GM18499 (cell line): ENCODE data around the gene DUS4L.

ENCODE experiments used
- ATAC-seq: cut with Tn5 transposase; IDR thresholded peaks from one replicate; pipeline ENCODE4 v1.9.1; 2021; ENCODE audit warnings: moderate number of reproducible peaks; ENCODE audit not compliant: insufficient read depth, unreplicated experiment

The DUS4L gene

GRCh38 chr7:107613439-107613838 is 49.7 kb downstream of the DUS4L start:
- no peak for ATAC-seq

DNA sequence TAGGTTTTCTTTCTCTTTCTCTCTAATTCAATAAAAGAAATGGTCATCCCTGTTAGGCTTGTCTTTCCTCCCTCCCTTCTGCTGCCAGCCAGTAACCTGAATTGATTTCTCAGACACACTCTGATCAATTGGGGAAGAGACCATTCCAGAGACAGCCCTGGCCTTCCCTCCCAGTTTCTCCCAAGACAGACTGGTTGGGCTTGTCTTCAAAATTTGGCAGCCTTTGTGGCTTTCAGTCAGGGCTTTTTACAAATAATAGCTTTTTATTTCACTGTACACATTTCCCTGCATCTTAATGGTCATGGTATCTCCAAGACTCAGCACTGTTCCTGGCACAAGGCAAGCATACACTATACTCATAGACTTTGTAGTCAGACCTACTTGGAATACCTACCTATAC is 50.2 kb downstream of the DUS4L start:
- no peak for ATAC-seq

GRCh38 chr7:107614425-107614824 is 50.7 kb downstream of the DUS4L start:
- ATAC-seq = no peak

DNA sequence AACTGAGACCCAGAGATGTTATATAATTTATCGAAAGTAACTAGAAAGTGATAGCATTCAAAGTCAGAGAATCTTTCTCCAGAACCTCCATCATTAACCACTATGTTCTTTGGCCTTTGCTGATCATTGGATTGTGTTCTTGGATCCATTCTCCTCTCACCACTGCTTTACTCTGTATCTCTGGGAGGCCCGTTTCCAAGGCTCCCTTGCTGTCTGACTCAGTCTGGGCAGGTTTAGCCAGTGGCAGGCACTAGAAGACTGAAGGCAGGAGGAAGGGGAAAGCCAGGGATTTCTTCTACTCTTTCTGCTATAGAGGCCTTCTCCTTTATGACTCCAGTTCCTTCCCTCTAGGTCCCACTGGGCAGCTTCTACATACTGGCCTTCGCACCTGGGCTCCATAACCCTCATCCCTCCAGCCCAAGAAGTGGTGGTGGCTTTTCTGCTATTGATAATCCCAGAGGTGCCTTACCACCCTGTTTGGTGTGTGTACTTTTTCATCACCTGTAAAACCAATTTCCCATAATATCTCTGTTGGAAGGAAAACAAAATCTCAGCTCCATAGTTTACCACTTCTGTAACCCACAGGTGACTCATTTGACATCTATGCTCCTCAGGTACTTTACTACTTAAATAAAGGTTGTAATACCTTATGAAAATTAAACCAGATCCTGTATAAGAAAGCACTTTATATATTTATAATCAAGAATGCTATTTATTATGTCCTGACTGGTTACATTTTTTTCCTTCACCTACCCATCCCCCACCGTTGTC is 52.3 kb downstream of the DUS4L start:
- no peak for ATAC-seq

DNA sequence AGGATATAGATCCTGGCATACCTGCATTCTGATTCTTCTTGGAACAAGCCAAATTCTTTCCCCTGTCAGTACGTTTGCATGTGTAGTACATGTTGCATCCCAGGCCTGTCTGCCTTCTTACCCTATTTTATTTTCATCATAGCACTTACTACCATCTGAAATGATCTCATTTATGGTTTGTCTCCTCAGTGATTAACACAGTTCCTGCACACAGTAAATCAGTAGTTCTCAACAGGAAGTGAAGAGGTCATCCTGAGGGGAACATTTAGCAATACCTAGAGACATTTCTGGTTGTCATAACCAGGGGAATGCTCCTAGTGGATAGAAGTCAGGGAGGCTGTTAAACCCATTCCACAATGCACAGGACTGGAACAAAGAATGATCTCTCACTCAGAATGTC is 58.7 kb downstream of the DUS4L start:
- ATAC-seq = no peak

DNA sequence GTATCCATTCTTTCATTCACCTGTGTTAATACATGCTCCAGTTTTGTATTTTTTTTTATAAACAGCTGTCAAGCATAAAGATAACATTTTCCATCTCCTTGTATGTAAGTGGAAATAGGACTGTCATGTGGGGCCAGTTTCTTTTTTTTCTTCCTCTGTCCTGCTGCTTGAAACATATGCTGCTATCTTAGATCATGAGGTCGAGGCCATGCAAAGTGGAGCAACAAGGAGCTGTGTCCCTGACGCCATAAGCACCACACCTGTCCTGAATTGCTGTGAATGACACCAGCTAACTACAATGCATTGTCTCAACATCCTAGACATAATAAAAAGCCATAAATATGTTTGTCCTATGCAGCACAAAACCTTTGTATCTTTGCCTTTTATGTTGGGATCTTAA is 59.1 kb downstream of the DUS4L start:
- ATAC-seq = no peak

DNA sequence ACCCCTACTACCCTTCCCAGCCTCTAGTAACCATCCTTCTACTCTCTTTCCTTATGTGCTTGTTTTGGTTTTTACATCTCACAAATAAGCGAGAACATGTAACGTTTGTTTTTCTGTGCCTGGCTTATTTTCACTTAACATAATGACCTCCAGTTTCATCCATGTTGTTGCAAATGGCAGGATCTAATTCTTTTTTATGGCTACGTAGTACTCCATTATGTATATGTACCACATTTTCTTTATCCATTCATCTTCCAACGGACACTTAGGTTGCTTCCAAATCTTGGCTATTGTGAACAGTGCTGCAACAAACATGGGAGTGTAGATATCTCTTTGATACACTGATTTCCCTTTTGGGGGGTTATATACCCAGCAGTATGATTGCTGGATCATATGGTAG is 63.2 kb downstream of the DUS4L start:
- no peak for ATAC-seq
